GM12875 (cell line): ENCODE data around the gene RFPL1.

Experiments
- H3K4me3 ChIP-seq: one replicate; pipeline ENCODE4 v1.5.1; 2011; ENCODE audit warnings: low read depth, low read length, control low read depth
- CTCF ChIP-seq: IDR thresholded peaks from 2 replicates; pipeline ENCODE4 v1.5.1; 2011; ENCODE audit warnings: low read depth, mild to moderate bottlenecking, control low read depth, inconsistent platforms, low read length, moderate library complexity, borderline replicate concordance; ENCODE audit not compliant: insufficient read depth

RFPL1 gene

DNA sequence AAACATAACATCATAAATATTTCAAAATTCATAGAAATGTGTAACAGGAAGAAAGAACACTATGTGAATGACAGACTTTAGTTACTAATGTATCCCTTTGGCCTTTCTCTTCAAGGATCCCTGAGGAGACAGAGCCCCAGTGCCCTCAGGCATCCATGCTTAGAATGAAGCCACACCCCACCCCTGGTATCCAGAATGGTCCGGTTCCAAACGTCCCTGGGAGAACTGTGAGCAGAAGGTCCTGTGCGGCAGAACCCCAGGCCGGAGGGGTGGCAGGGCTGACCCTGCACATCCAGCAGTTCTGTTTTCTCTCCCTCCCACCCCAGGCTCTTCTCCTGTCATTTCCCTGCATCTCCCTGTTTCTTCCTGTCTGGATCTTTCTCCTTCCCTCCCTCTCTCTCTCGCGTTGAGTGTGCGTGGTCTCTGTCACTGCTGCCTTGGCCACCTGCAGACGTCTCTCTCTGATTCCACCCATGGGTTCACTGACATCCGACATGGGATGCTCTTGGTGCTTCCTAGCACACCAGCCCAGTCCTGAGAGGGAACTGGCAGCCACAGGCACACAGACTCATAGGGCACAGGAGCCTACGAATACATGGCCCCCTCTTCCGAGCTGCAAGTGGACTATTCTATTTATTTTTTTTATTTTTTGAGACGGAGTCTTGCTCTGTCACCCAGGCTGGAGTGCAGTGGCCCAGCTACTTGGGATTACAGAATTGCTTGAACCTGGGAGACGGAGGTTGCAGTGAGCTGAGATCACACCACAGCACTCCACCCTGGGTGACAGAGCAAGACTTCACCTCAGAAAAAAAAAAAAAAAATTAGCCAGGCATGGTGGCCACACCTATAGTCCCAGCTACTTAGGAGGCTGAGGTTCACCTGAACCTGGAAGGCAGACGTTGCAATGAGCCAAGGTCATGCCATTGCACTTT, 5.7 kb downstream of the RFPL1 start:
- no peak for TF ChIP-seq CTCF
- no peak overlapping the region for H3K4me3 ChIP-seq

DNA sequence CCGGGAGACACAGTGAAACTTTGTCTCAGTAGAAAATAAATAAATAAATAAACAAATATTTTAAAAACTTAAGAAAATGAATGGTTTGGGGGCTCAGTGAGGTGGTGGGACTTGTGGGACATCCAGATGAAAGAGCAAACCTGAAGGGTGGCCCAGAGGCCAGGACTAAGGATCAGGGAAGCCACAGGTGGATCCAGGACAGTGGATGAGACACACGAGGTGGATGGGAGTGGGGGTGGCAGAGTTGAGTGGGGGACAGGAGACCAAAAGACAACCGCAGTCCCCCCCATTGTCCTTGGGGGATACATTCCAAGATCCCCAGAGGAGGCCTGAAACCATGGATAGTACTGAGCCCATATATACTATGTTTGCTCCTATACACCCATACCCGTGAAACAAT, 7.1 kb downstream of the RFPL1 start:
- no peak overlapping the region for H3K4me3 ChIP-seq
- TF ChIP-seq CTCF: no peak

DNA sequence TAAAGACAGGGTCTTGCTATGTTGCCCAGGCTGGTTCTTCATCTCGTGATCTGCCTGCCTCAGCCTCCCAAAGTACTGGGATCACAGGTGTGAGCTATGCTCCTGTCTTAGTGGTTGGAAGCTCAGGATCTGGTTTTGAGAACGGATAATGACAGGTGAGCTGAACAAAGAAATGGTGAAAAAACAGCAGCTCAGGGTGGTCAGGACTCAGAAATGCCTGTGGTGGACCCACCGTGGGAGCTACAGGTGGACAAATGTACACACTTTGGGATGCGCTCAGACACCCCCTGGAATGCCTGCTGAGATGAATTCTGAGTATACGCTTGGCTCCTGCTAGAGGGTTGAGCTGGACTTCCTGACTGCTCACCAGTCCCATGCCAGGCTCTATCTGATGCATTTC, 9.5 kb downstream of the RFPL1 start:
- no peak overlapping the region for H3K4me3 ChIP-seq
- no peak for TF ChIP-seq CTCF

GRCh38 chr22:29449296-29449875, 11.0 kb downstream of the RFPL1 start:
- no peak for TF ChIP-seq CTCF

DNA sequence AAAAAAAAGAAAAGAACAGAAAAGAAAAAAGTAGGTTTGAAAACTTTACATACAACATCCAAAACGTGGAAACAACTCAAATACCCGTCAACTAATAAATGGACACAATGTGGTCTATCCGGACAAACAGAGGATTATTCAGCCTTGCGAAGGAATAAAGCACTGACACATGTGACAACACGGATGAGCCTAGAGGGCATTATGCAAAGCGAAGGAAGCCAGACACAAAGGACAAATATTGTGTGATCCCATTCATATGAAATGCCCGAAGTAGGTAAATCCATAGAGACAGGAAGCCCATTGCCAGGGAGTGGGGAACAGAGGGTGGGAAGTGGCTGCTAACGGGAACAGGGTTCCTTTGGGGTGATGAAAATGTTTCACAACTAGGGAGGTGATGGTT, 11.8 kb downstream of the RFPL1 start:
- TF ChIP-seq CTCF: no peak

More at GRCh38 chr22:29449296-29449875, 11.0 kb downstream of the RFPL1 start:
- H3K4me3 ChIP-seq: no peak overlapping the region

DNA sequence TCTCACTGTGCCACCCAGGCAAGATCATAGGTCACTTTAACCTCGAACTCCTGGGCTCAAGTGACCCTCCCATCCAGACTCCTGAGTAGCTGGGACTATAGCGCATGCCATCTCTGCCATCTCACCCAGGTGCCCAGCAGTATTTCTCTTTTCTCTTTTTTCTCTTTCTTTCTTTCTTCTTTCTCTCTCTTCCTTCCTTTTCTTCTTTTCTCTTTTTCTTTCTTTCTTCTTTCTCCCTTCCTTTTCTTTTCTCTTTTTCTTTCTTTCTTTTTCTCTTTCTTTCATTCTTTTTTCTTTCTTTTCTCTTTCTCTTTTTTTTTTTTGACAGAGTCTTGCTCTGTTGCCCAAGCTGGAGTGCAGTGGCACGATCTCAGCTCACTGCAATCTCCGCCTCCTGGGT, 13.5 kb downstream of the RFPL1 start:
- no peak for TF ChIP-seq CTCF
- H3K4me3 ChIP-seq: no peak overlapping the region

More for the DNA sequence above, 11.8 kb downstream of the RFPL1 start:
- no peak overlapping the region for H3K4me3 ChIP-seq

GRCh38 chr22:29454276-29454675, 15.9 kb downstream of the RFPL1 start:
- no peak for TF ChIP-seq CTCF
- no peak overlapping the region for H3K4me3 ChIP-seq
